ENCODE results near the gene NKAIN2. TPM values are rescaled to one million over a fixed set of nuclear protein-coding genes. Genes with fewer than 3 reads are reported as not detected.
"Not testable (repeated sequence)": the region's sequence is repeated elsewhere in the genome, so short reads cannot be mapped to it uniquely, and the experiment has no call there.

Gene NKAIN2
- polyA plus RNA-seq, 2 donors, result 0.02 TPM; not detected in 1

GRCh38 chr6:124459268-124459667 lies 655.6 kb downstream of the NKAIN2 start:
- Histone ChIP-seq H3K9me3 (ENCODE audit: control insufficient read depth in 2 of 2, insufficient read depth in 1 of 2, low read depth in 1 of 2, low read length in 1 of 2) (peaks cover 0 to 3% of the 10 kb centered on the region in 2 donors), H3K27ac (ENCODE audit: low read depth in 2 of 2, low read length in 1 of 2) (no peak overlapping the region), H3K27me3 (ENCODE audit: control insufficient read depth in 1 of 2, insufficient read depth in 2 of 2, low read length in 2 of 2) (no peaks in the 10 kb centered on the region), H3K36me3 (ENCODE audit: control insufficient read depth in 2 of 2, insufficient read depth in 2 of 2, low read length in 1 of 2) (no peaks in the 10 kb centered on the region), H3K4me1 (ENCODE audit: control insufficient read depth in 2 of 2, insufficient read depth in 2 of 2, low read length in 1 of 2) (no peaks in the 10 kb centered on the region), H3K4me3 (ENCODE audit: low read depth in 1 of 2, low read length in 2 of 2) (no peak overlapping the region)
- whole genome bisulfite sequencing, 2 donors, result 82 to 90% methylated on average over 2 of the region's 2 CpGs

GRCh38 chr6:124462750-124463149 lies 659.1 kb downstream of the NKAIN2 start:
- H3K27ac ChIP-seq (ENCODE audit: low read depth in 2 of 2, low read length in 1 of 2), result no peak overlapping the region
- WGBS, 2 donors, result 77 to 81% methylated on average over 3 of the region's 3 CpGs

GRCh38 chr6:124463271-124463670 lies 659.6 kb downstream of the NKAIN2 start:
- no peaks in the 10 kb centered on the region for H3K36me3 ChIP-seq (ENCODE audit: control insufficient read depth in 2 of 2, insufficient read depth in 2 of 2, low read length in 1 of 2)
- H3K4me3 ChIP-seq (ENCODE audit: low read depth in 1 of 2, low read length in 2 of 2), result no peak overlapping the region
- H3K4me1 ChIP-seq (ENCODE audit: control insufficient read depth in 2 of 2, insufficient read depth in 2 of 2, low read length in 1 of 2), result no peaks in the 10 kb centered on the region
- no peak overlapping the region for H3K27ac ChIP-seq (ENCODE audit: low read depth in 2 of 2, low read length in 1 of 2)
- peaks cover 0 to 3% of the 10 kb centered on the region in 2 donors for H3K9me3 ChIP-seq (ENCODE audit: control insufficient read depth in 2 of 2, insufficient read depth in 1 of 2, low read depth in 1 of 2, low read length in 1 of 2)
- no peaks in the 10 kb centered on the region for H3K27me3 ChIP-seq (ENCODE audit: control insufficient read depth in 1 of 2, insufficient read depth in 2 of 2, low read length in 2 of 2)
- WGBS, 2 donors, result 80 to 86% methylated on average over 3 of the region's 3 CpGs

More at GRCh38 chr6:124462750-124463149, 659.1 kb downstream of the NKAIN2 start:
- Histone ChIP-seq H3K36me3 (ENCODE audit: control insufficient read depth in 2 of 2, insufficient read depth in 2 of 2, low read length in 1 of 2) (no peaks in the 10 kb centered on the region), H3K9me3 (ENCODE audit: control insufficient read depth in 2 of 2, insufficient read depth in 1 of 2, low read depth in 1 of 2, low read length in 1 of 2) (peaks cover 0 to 3% of the 10 kb centered on the region in 2 donors), H3K4me3 (ENCODE audit: low read depth in 1 of 2, low read length in 2 of 2) (no peak overlapping the region), H3K27me3 (ENCODE audit: control insufficient read depth in 1 of 2, insufficient read depth in 2 of 2, low read length in 2 of 2) (no peaks in the 10 kb centered on the region), H3K4me1 (ENCODE audit: control insufficient read depth in 2 of 2, insufficient read depth in 2 of 2, low read length in 1 of 2) (no peaks in the 10 kb centered on the region)

GRCh38 chr6:124464600-124464999 lies 660.9 kb downstream of the NKAIN2 start:
- H3K27me3 ChIP-seq (ENCODE audit: control insufficient read depth in 1 of 2, insufficient read depth in 2 of 2, low read length in 2 of 2); H3K4me3 ChIP-seq (ENCODE audit: low read depth in 1 of 2, low read length in 2 of 2); H3K36me3 ChIP-seq (ENCODE audit: control insufficient read depth in 2 of 2, insufficient read depth in 2 of 2, low read length in 1 of 2); H3K9me3 ChIP-seq (ENCODE audit: control insufficient read depth in 2 of 2, insufficient read depth in 1 of 2, low read depth in 1 of 2, low read length in 1 of 2); H3K27ac ChIP-seq (ENCODE audit: low read depth in 2 of 2, low read length in 1 of 2); H3K4me1 ChIP-seq (ENCODE audit: control insufficient read depth in 2 of 2, insufficient read depth in 2 of 2, low read length in 1 of 2): not testable (repeated sequence)
- 77 to 80% methylated on average over 2 of the region's 2 CpGs for WGBS, 2 donors

GRCh38 chr6:124466949-124467348 lies 663.3 kb downstream of the NKAIN2 start:
- Histone ChIP-seq H3K4me1 (ENCODE audit: control insufficient read depth in 2 of 2, insufficient read depth in 2 of 2, low read length in 1 of 2) (no peaks in the 10 kb centered on the region), H3K9me3 (ENCODE audit: control insufficient read depth in 2 of 2, insufficient read depth in 1 of 2, low read depth in 1 of 2, low read length in 1 of 2) (peaks cover 0 to 3% of the 10 kb centered on the region in 2 donors), H3K36me3 (ENCODE audit: control insufficient read depth in 2 of 2, insufficient read depth in 2 of 2, low read length in 1 of 2) (no peaks in the 10 kb centered on the region), H3K4me3 (ENCODE audit: low read depth in 1 of 2, low read length in 2 of 2) (no peak overlapping the region), H3K27me3 (ENCODE audit: control insufficient read depth in 1 of 2, insufficient read depth in 2 of 2, low read length in 2 of 2) (no peaks in the 10 kb centered on the region), H3K27ac (ENCODE audit: low read depth in 2 of 2, low read length in 1 of 2) (no peak overlapping the region)
- 50 to 67% methylated on average over 2 of the region's 2 CpGs for WGBS, 2 donors

- Histone ChIP-seq H3K27me3 (ENCODE audit: control insufficient read depth in 1 of 2, insufficient read depth in 2 of 2, low read length in 2 of 2) (no peaks in the 10 kb centered on the region), H3K4me1 (ENCODE audit: control insufficient read depth in 2 of 2, insufficient read depth in 2 of 2, low read length in 1 of 2) (no peaks in the 10 kb centered on the region), H3K27ac (ENCODE audit: low read depth in 2 of 2, low read length in 1 of 2) (no peak overlapping the region), H3K36me3 (ENCODE audit: control insufficient read depth in 2 of 2, insufficient read depth in 2 of 2, low read length in 1 of 2) (no peaks in the 10 kb centered on the region), H3K9me3 (ENCODE audit: control insufficient read depth in 2 of 2, insufficient read depth in 1 of 2, low read depth in 1 of 2, low read length in 1 of 2) (peaks cover 0 to 3% of the 10 kb centered on the region in 2 donors), H3K4me3 (ENCODE audit: low read depth in 1 of 2, low read length in 2 of 2) (no peak overlapping the region)
- 51 to 73% methylated on average over 1 of the region's 1 CpG for WGBS, 2 donors
These were observed 663.7 kb downstream of the NKAIN2 start for GRCh38 chr6:124467366-124467765.

GRCh38 chr6:124470803-124471202 lies 667.1 kb downstream of the NKAIN2 start:
- Histone ChIP-seq H3K27me3 (ENCODE audit: control insufficient read depth in 1 of 2, insufficient read depth in 2 of 2, low read length in 2 of 2) (no peaks in the 10 kb centered on the region), H3K36me3 (ENCODE audit: control insufficient read depth in 2 of 2, insufficient read depth in 2 of 2, low read length in 1 of 2) (no peaks in the 10 kb centered on the region), H3K4me1 (ENCODE audit: control insufficient read depth in 2 of 2, insufficient read depth in 2 of 2, low read length in 1 of 2) (no peaks in the 10 kb centered on the region), H3K9me3 (ENCODE audit: control insufficient read depth in 2 of 2, insufficient read depth in 1 of 2, low read depth in 1 of 2, low read length in 1 of 2) (no peaks in the 10 kb centered on the region), H3K4me3 (ENCODE audit: low read depth in 1 of 2, low read length in 2 of 2) (no peak overlapping the region), H3K27ac (ENCODE audit: low read depth in 2 of 2, low read length in 1 of 2) (no peak overlapping the region)

- H3K27ac ChIP-seq (ENCODE audit: low read depth in 2 of 2, low read length in 1 of 2), result no peak overlapping the region
- no peaks in the 10 kb centered on the region for H3K9me3 ChIP-seq (ENCODE audit: control insufficient read depth in 2 of 2, insufficient read depth in 1 of 2, low read depth in 1 of 2, low read length in 1 of 2)
- H3K36me3 ChIP-seq (ENCODE audit: control insufficient read depth in 2 of 2, insufficient read depth in 2 of 2, low read length in 1 of 2), result no peaks in the 10 kb centered on the region
- WGBS, 2 donors, result 58 to 72% methylated on average over 1 of the region's 1 CpG
- H3K4me3 ChIP-seq (ENCODE audit: low read depth in 1 of 2, low read length in 2 of 2), result no peak overlapping the region
- H3K4me1 ChIP-seq (ENCODE audit: control insufficient read depth in 2 of 2, insufficient read depth in 2 of 2, low read length in 1 of 2), result no peaks in the 10 kb centered on the region
- H3K27me3 ChIP-seq (ENCODE audit: control insufficient read depth in 1 of 2, insufficient read depth in 2 of 2, low read length in 2 of 2), result no peaks in the 10 kb centered on the region
These were observed 671.5 kb downstream of the NKAIN2 start for GRCh38 chr6:124475176-124475575.

- no peak overlapping the region for H3K27ac ChIP-seq (ENCODE audit: low read depth in 2 of 2, low read length in 1 of 2)
- 85 to 87% methylated on average over 2 of the region's 2 CpGs for WGBS, 2 donors
- H3K36me3 ChIP-seq (ENCODE audit: control insufficient read depth in 2 of 2, insufficient read depth in 2 of 2, low read length in 1 of 2), result no peaks in the 10 kb centered on the region
- no peaks in the 10 kb centered on the region for H3K9me3 ChIP-seq (ENCODE audit: control insufficient read depth in 2 of 2, insufficient read depth in 1 of 2, low read depth in 1 of 2, low read length in 1 of 2)
- H3K4me3 ChIP-seq (ENCODE audit: low read depth in 1 of 2, low read length in 2 of 2), result no peak overlapping the region
- H3K4me1 ChIP-seq (ENCODE audit: control insufficient read depth in 2 of 2, insufficient read depth in 2 of 2, low read length in 1 of 2), result no peaks in the 10 kb centered on the region
- H3K27me3 ChIP-seq (ENCODE audit: control insufficient read depth in 1 of 2, insufficient read depth in 2 of 2, low read length in 2 of 2), result no peaks in the 10 kb centered on the region
These were observed 675.2 kb downstream of the NKAIN2 start for GRCh38 chr6:124478906-124479305.

GRCh38 chr6:124479991-124480430 lies 676.3 kb downstream of the NKAIN2 start:
- Histone ChIP-seq H3K4me1 (ENCODE audit: control insufficient read depth in 2 of 2, insufficient read depth in 2 of 2, low read length in 1 of 2) (no peaks in the 10 kb centered on the region), H3K27me3 (ENCODE audit: control insufficient read depth in 1 of 2, insufficient read depth in 2 of 2, low read length in 2 of 2) (no peaks in the 10 kb centered on the region)
- 49 to 76% methylated on average over 1 of the region's 1 CpG for WGBS, 2 donors

More at GRCh38 chr6:124479991-124480430, 676.3 kb downstream of the NKAIN2 start:
- Histone ChIP-seq H3K9me3 (ENCODE audit: control insufficient read depth in 2 of 2, insufficient read depth in 1 of 2, low read depth in 1 of 2, low read length in 1 of 2) (no peaks in the 10 kb centered on the region), H3K36me3 (ENCODE audit: control insufficient read depth in 2 of 2, insufficient read depth in 2 of 2, low read length in 1 of 2) (no peaks in the 10 kb centered on the region), H3K27ac (ENCODE audit: low read depth in 2 of 2, low read length in 1 of 2) (no peak overlapping the region), H3K4me3 (ENCODE audit: low read depth in 1 of 2, low read length in 2 of 2) (no peak overlapping the region)
